Adrenal gland (tissue), 12 donors: ENCODE data around the gene ARPC5L. TPM values are rescaled to one million over a fixed set of nuclear protein-coding genes. Genes with fewer than 3 reads are reported as not detected.

Experiments
- DNase-seq, 7 donors: peaks; one replicate each; pipeline ENCODE4 v3.0.0-alpha.2; 2019 to 2020
- H3K27ac ChIP-seq, 5 donors: fragments of 200-600 bp; sonication (generic) in 4 of 5; 1 replicate in 3 of 5; 2 replicates in 2 of 5; pipeline versions ENCODE4 v1.5.1 to v1.8.0; 2016 to 2020; ENCODE audit warnings: mild to moderate bottlenecking in 1 of 5
- H3K27me3 ChIP-seq: fragments of 200-600 bp; 2 replicates; pipeline ENCODE4 v1.8.0; 2021
- H3K36me3 ChIP-seq, 2 donors: fragments of 200-600 bp; replicated peaks in 1 of 2; 1 replicate in 1 of 2; 2 replicates in 1 of 2; pipeline versions ENCODE4 v1.5.1 to v1.8.0; 2018 to 2022
- H3K4me1 ChIP-seq, 2 donors: fragments of 200-600 bp; replicated peaks in 1 of 2; 1 replicate in 1 of 2; 2 replicates in 1 of 2; pipeline versions ENCODE4 v1.5.1 to v1.8.0; 2018 to 2021
- H3K4me3 ChIP-seq, 4 donors: fragments of 200-600 bp; sonication (generic) in 3 of 4; one replicate each; pipeline ENCODE4 v1.5.1; 2016 to 2018
- H3K9me3 ChIP-seq, 3 donors: fragments of 200-600 bp; sonication (generic) in 1 of 3; replicated peaks in 1 of 3; 1 replicate in 2 of 3; 2 replicates in 1 of 3; pipeline versions ENCODE4 v1.5.1 to v1.8.0; 2016 to 2021
- CTCF ChIP-seq, 6 experiments: fragments of 450-650 bp in 4 of 6; fragments of 200-600 bp in 2 of 6; sonication (generic) in 1 of 6; IDR thresholded peaks; 1 replicate in 5 of 6; 2 replicates in 1 of 6; pipeline versions ENCODE4 v1.5.1 to v1.8.0; 2016 to 2021; ENCODE audit warnings: antibody characterized with exemption in 6 of 6, mild to moderate bottlenecking in 2 of 6, moderate library complexity in 1 of 6
- POLR2A ChIP-seq, 2 donors: fragments of 450-650 bp; IDR thresholded peaks; one replicate each; pipeline ENCODE4 v1.6.1; 2017; ENCODE audit warnings: antibody characterized with exemption in 2 of 2, mild to moderate bottlenecking in 2 of 2, moderate library complexity in 1 of 2
- WGBS, 4 donors: extraction: QIAGEN DNeasy Blood & Tissue Kit in 2 of 4; methylation state at CpG; one replicate each; pipeline versions ENCODE4 v1.1.5 to v1.1.7; 2013 to 2017; 5-methylcytosine and 5-hydroxymethylcytosine counted together
- intact Hi-C, 2 donors: fragments of 100-400 bp; cut with DNase I; formaldehyde crosslinking; loops; one replicate each; pipeline versions ENCODE4 v1.14.1 to v1.15.0; 2022 to 2023
- polyA plus RNA-seq, 3 donors: library from polyadenylated mRNA; stranded (reverse); fragments of 200-250 nt in 2 of 3; fragments of 350-450 nt in 1 of 3; fragmentation: Illumina TruSeq in 1 of 3; extraction: RNeasy Lipid Tissue Mini Kit (QIAGEN cat#74804) in 1 of 3; gene quantifications; one replicate each; pipeline ENCODE4 v1.2.3, GENCODE V29; 2013 to 2014
- total RNA-seq, 9 donors: library from RNA; depleted of rRNA in 4 of 9; stranded (reverse); fragments of >200 nt in 4 of 9; fragments of 120-200 nt in 1 of 9; fragmentation: NEBNext Ultra II Directional in 1 of 9; extraction: Animal tissue kit (Norgen Biotek cat#: 25700) in 1 of 9; gene quantifications; one replicate each; pipeline versions ENCODE4 v1.1.0 to v1.2.4, GENCODE V29; 2013 to 2023
- donor health status: healthy with polysubstance abuse.
- donor health status: Bipolar disorder and iron deficiency.
- donor health status: DM: yes; HTN: yes; CAD: no.
- donor health status: DM: no; HTN: no; CAD: no.
- donor health status: DM: no; HTN: no; CAD: no.
- donor health status: DM: yes; HTN: yes; CAD: no.

The ARPC5L gene
- total and polyA plus RNA-seq, 12 donors: 20.7 to 97.6 (median 38.3) TPM

GRCh38 chr9:124890179-124890578 is 28.2 kb downstream of the ARPC5L start:
- Histone ChIP-seq H3K9me3 (no peaks in the 10 kb centered on the region), H3K4me3 (no peak overlapping the region), H3K36me3 (peaks cover 0 to 77% of the 10 kb centered on the region in 2 donors), H3K4me1 (no peaks in the 10 kb centered on the region), H3K27me3 (no peaks in the 10 kb centered on the region), H3K27ac (no peak overlapping the region)
- TF ChIP-seq POLR2A (IDR thresholded peaks at IDR 0.05) (no peak), CTCF (IDR thresholded peaks at IDR 0.05) (no peak)
- WGBS, 4 donors: 93 to 98% (median 96%) methylated on average over 5 to 7 of the region's 7 CpGs
- no peak for DNase-seq
- intact Hi-C loops: no loop called here

- TF ChIP-seq CTCF (IDR thresholded peaks at IDR 0.05) (no peak), POLR2A (IDR thresholded peaks at IDR 0.05) (no peak)
- DNase-seq: no peak
- no peak overlapping the region for H3K4me3 ChIP-seq
- no peak overlapping the region for H3K27ac ChIP-seq
- no peaks in the 10 kb centered on the region for H3K4me1 ChIP-seq
- 76 to 84% (median 82%) methylated on average over 8 to 9 of the region's 9 CpGs for WGBS, 4 donors
- intact Hi-C loops: no loop called here
- peaks cover 0 to 69% of the 10 kb centered on the region in 2 donors for H3K36me3 ChIP-seq
- no peaks in the 10 kb centered on the region for H3K27me3 ChIP-seq
- H3K9me3 ChIP-seq: no peaks in the 10 kb centered on the region
These were observed 32.3 kb downstream of the ARPC5L start for GRCh38 chr9:124894035-124894740.

- Histone ChIP-seq H3K27me3 (no peaks in the 10 kb centered on the region), H3K9me3 (no peaks in the 10 kb centered on the region), H3K36me3 (peaks cover 0 to 69% of the 10 kb centered on the region in 2 donors), H3K4me1 (no peaks in the 10 kb centered on the region), H3K27ac (no peak overlapping the region), H3K4me3 (no peak overlapping the region)
- intact Hi-C loops: no loop called here
- TF ChIP-seq POLR2A (IDR thresholded peaks at IDR 0.05) (no peak), CTCF (IDR thresholded peaks at IDR 0.05) (peak; percentile 15 to 52 (median 48))
- DNase-seq: peak in 3 of 7 donors; percentile 42 to 45 (median 42)
These were observed 32.8 kb downstream of the ARPC5L start for GRCh38 chr9:124894741-124895170.

- 81 to 91% (median 87%) methylated on average over 6 of the region's 6 CpGs for WGBS, 4 donors
- H3K27me3 ChIP-seq: no peaks in the 10 kb centered on the region
- DNase-seq: no peak
These were observed 35.9 kb downstream of the ARPC5L start for GRCh38 chr9:124897570-124898460.

More at GRCh38 chr9:124897570-124898460, 35.9 kb downstream of the ARPC5L start:
- H3K4me1 ChIP-seq: no peaks in the 10 kb centered on the region
- peaks cover 0 to 52% of the 10 kb centered on the region in 2 donors for H3K36me3 ChIP-seq
- no peak overlapping the region for H3K4me3 ChIP-seq
- intact Hi-C loops: no loop called here
- H3K27ac ChIP-seq: no peak overlapping the region
- TF ChIP-seq POLR2A (IDR thresholded peaks at IDR 0.05): no peak
- TF ChIP-seq CTCF (IDR thresholded peaks at IDR 0.05): no peak
- no peaks in the 10 kb centered on the region for H3K9me3 ChIP-seq
